WERI-Rb-1 (cell line): ENCODE results near the gene TLR5.

Source experiments
- DNase-seq: peaks from one replicate; pipeline ENCODE4 v3.0.0-alpha.2; 2020
- H3K27ac ChIP-seq: fragments of 250-450 bp; sonication (Bioruptor Pico); 2 replicates; pipeline ENCODE4 v1.5.1; 2020; ENCODE audit warnings: mild to moderate bottlenecking, moderate library complexity
- H3K27me3 ChIP-seq: fragments of 250-450 bp; sonication (Bioruptor Pico); 2 replicates; pipeline ENCODE4 v1.5.1; 2021; ENCODE audit warnings: mild to moderate bottlenecking, low read depth, moderate library complexity; ENCODE audit not compliant: insufficient read depth, severe bottlenecking
- H3K36me3 ChIP-seq: fragments of 250-450 bp; sonication (Bioruptor Pico); 2 replicates; pipeline ENCODE4 v1.5.1; 2020; ENCODE audit warnings: mild to moderate bottlenecking, moderate library complexity
- H3K4me3 ChIP-seq: 2 replicates; pipeline ENCODE4 v1.5.1; 2011; ENCODE audit warnings: low read depth, mild to moderate bottlenecking, control low read depth, low read length
- H3K9me3 ChIP-seq: fragments of 250-450 bp; sonication (Bioruptor Pico); 2 replicates; pipeline ENCODE4 v1.5.1; 2021; ENCODE audit warnings: mild to moderate bottlenecking, moderate library complexity; ENCODE audit not compliant: severe bottlenecking
- CTCF ChIP-seq: IDR thresholded peaks from 2 replicates; pipeline ENCODE4 v1.5.1; 2011; ENCODE audit warnings: low read depth, mild to moderate bottlenecking, control low read depth, inconsistent platforms, low read length

Gene TLR5

GRCh38 chr1:223142795-223143536 is at the start of gene TLR5:
Gene TLR5 (minus strand): TSS chr1:223143248. CDS start chr1:223113031, 30,217 bp downstream.
- H3K27me3 ChIP-seq, result no peaks in the 10 kb centered on the region
- peak; percentile 60 for TF ChIP-seq CTCF
- H3K9me3 ChIP-seq, result no peaks in the 10 kb centered on the region
- H3K27ac ChIP-seq, result peak within 1 kb of the TSS; percentile 79
- peak; percentile 80 for DNase-seq
- no peaks in the 10 kb centered on the region for H3K36me3 ChIP-seq
- H3K4me3 ChIP-seq, result peak within 1 kb of the TSS; percentile 53

- Histone ChIP-seq H3K36me3 (no peaks in the 10 kb centered on the region), H3K27me3 (no peaks in the 10 kb centered on the region), H3K27ac (no peak overlapping the region), H3K4me3 (no peak overlapping the region), H3K9me3 (no peaks in the 10 kb centered on the region)
- no peak for TF ChIP-seq CTCF
- DNase-seq, result no peak
Observed at GRCh38 chr1:223189903-223190724, 47.1 kb upstream of the TLR5 start.

- Histone ChIP-seq H3K27ac (no peak overlapping the region), H3K36me3 (no peaks in the 10 kb centered on the region)
- no peak for TF ChIP-seq CTCF
Observed at GRCh38 chr1:223189525-223189902, 46.5 kb upstream of the TLR5 start.

GRCh38 chr1:223188618-223189356 is 45.7 kb upstream of the TLR5 start:
- H3K27ac ChIP-seq, result no peak overlapping the region
- no peaks in the 10 kb centered on the region for H3K36me3 ChIP-seq
- no peak for TF ChIP-seq CTCF
- H3K27me3 ChIP-seq, result no peaks in the 10 kb centered on the region
- no peak for DNase-seq
- H3K4me3 ChIP-seq, result no peak overlapping the region
- no peaks in the 10 kb centered on the region for H3K9me3 ChIP-seq

More at GRCh38 chr1:223189525-223189902, 46.5 kb upstream of the TLR5 start:
- Histone ChIP-seq H3K4me3 (no peak overlapping the region), H3K9me3 (no peaks in the 10 kb centered on the region), H3K27me3 (no peaks in the 10 kb centered on the region)
- no peak for DNase-seq

GRCh38 chr1:223186800-223187199 is 43.8 kb upstream of the TLR5 start:
- DNase-seq, result no peak
- no peaks in the 10 kb centered on the region for H3K36me3 ChIP-seq

More at GRCh38 chr1:223186800-223187199, 43.8 kb upstream of the TLR5 start:
- Histone ChIP-seq H3K27ac (no peak overlapping the region), H3K4me3 (no peak overlapping the region), H3K9me3 (no peaks in the 10 kb centered on the region), H3K27me3 (no peaks in the 10 kb centered on the region)
- TF ChIP-seq CTCF, result no peak
